IMR-90 (cell line): Measurements from ENCODE around the gene OCEL1.

Experiments used
- BHLHE40 ChIP-seq: fragments of 150-350 bp; IDR thresholded peaks from 2 replicates; pipeline ENCODE4 v1.6.1; 2016; ENCODE audit warnings: mild to moderate bottlenecking, low read depth, low read length
- CTCF ChIP-seq: conservative IDR thresholded peaks from 2 replicates; pipeline ENCODE4 v1.5.1; 2012; ENCODE audit warnings: mild to moderate bottlenecking, low read depth, low read length, improper control_type of control experiment
- ELK1 ChIP-seq: fragments of 150-350 bp; IDR thresholded peaks from 2 replicates; pipeline ENCODE4 v1.6.1; 2016; ENCODE audit warnings: low read depth, mild to moderate bottlenecking, low read length, moderate library complexity, borderline replicate concordance
- MAZ ChIP-seq: IDR thresholded peaks from 2 replicates; pipeline ENCODE4 v1.6.1; 2012; ENCODE audit warnings: low read depth, mild to moderate bottlenecking, low read length, improper control_type of control experiment, moderate library complexity, borderline replicate concordance
- POLR2A ChIP-seq: IDR thresholded peaks from 2 replicates; pipeline ENCODE4 v1.6.1; 2012; ENCODE audit warnings: mild to moderate bottlenecking, low read depth, low read length
- RAD21 ChIP-seq: IDR thresholded peaks from 2 replicates; pipeline ENCODE4 v1.6.1; 2012; ENCODE audit warnings: low read length, improper control_type of control experiment
- RFX5 ChIP-seq: IDR thresholded peaks from 2 replicates; pipeline ENCODE4 v1.8.0; 2012; ENCODE audit warnings: low read depth, mild to moderate bottlenecking, low read length, moderate library complexity
- USF2 ChIP-seq: fragments of 150-350 bp; IDR thresholded peaks from 2 replicates; pipeline ENCODE4 v1.6.1; 2017; ENCODE audit warnings: mild to moderate bottlenecking, antibody characterized with exemption, low read length, low read depth

GRCh38 chr19:17180997-17181702 is 44.9 kb upstream of the OCEL1 start:
- TF ChIP-seq CTCF (no peak), BHLHE40 (no peak), MAZ (no peak), POLR2A (no peak), ELK1 (no peak), USF2 (no peak), RFX5 (no peak), RAD21 (no peak)
